ENCODE results near the gene PAPPA.

Gene PAPPA

DNA sequence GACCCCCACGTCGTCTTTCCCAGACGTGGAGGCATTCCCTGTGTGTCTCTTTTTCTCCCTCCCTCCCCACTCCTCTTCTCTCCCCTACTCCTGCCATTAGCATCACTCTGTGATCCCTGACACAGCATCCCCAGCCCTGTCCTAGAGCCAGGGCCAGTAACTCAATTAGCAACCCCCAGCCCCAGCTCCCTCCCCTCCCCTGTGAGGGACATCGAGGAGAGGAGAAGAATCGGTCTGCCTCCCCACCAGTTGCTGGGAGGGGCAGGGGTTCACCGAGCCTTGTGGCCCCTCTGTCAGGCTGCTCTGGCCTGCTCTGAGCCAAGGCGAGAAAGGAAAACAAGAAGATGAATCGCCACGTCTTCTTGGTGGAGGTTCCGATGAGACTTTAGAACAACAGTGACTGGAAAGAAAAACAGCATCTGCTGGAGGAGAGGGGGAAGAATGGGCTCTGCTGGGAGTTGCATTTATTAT is 123.1 kb downstream of the PAPPA start:
- no peak for DNase-seq (ENCODE audit: low read depth in 2 of 2)

DNA sequence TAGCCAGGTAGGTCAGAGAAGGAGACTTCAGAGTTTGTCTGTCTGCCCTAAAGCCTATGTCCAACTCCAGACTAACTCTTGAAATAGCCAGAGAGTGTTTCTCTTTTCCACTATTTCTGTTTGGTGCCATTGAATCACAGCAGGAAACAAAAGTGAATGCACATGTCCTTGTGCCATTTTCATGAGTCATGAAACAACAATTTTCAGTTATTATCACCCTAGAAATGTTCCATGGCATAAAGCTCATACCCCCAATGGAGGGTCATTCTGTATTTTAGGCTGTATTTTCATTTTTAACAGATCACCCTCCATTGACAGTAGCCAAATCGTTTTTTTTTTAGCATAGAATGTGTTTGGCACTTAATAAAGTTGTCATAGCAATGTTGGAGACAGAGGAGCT is 124.7 kb downstream of the PAPPA start:
- no peak for DNase-seq (ENCODE audit: low read depth in 2 of 2)

DNA sequence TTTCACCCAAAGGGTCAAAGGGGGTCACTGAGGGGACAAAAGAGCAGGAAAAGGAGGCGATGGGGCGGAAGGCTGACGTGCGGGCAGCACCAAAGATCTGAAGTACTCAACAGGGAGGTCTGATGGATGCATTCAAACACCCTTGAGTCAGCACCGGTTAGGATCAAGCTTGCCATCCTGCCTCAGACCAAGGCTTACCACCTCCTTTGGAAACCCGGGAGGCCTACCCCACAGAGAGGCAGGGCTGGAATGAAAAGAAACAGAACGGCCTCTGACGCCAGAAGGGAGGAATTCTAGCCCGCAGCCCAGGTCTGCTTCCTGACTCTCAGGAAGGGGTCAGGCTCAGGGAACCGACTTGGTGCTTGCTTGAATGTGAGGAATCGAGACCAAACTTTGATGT is 125.6 kb downstream of the PAPPA start:
- DNase-seq (ENCODE audit: low read depth in 2 of 2) = no peak

DNA sequence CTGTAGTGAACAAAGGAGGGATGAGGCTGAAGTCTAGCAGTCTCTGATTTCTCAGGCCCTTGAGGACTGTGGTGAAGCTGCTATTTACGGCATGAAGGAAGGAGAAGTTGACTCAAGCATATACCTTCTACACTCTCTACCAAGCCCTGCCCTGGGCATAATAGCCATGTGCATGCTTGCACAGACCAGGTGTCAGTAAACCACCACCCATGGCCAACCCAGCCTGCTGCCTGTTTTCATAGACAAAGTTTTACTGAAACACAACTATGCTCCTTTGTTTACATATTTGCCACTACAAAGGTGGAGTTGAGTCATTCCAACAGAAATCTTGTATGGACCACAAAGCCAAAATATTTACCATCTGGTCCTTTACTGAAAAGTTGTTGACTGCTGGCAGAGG is 126.9 kb downstream of the PAPPA start:
- DNase-seq (ENCODE audit: low read depth in 2 of 2) = no peak

DNA sequence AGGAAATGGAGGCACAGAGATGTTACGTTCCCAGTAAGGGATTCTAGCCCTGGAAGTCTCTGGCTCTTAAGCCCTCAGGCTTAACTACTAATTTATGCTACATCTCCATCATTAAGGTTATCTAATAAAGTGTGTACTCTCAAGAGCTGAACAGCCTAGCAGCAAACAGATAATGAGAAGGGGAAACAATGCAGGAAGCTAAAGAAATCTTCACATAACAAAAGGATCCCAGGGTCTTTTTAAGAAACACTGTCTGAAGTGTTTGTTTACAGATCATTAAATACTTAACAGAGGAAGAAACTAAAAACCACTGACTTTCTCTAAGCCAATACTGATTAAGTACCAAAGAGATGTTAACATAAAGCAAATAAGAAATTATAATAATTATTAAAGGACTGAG is 129.0 kb downstream of the PAPPA start:
- no peak for DNase-seq (ENCODE audit: low read depth in 2 of 2)

DNA sequence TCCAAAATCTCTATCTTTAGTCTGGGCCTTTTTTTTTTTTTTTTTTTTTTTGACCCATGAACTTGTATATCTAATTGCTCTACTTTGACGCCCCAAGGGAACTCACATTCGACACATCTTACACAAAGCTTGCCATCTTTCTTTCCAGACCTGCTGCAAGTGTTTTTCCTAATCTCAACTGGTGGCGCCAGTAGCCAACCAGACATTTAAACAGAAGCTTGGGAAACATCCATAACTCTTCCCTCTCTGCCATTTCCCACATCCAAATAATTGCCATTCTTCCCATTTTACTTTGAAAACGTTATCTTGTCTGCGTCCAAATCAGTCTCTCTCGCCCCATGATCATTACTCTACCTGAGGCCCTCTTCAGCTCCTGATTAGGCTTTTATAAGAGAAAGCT is 130.9 kb downstream of the PAPPA start:
- no peak for DNase-seq (ENCODE audit: low read depth in 2 of 2)

DNA sequence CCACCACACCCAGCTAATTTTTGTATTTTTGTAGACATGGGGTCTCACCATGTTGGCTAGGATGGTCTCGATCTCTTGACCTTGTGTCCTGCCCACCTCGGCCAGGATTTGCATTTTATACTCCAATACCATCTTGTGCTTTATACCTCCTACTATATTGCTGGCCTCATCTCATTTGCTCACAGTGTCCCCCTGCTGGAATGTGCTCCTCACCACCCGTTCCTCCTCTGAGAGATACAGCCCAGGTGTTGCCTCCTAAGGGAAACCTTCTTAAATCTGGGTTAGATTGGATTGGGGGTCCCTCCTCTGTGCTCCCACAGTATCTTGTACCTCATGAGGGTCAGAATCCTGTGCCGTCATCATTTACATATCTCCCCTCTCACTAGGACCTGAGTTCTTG is 131.7 kb downstream of the PAPPA start:
- DNase-seq (ENCODE audit: low read depth in 2 of 2) = no peak

DNA sequence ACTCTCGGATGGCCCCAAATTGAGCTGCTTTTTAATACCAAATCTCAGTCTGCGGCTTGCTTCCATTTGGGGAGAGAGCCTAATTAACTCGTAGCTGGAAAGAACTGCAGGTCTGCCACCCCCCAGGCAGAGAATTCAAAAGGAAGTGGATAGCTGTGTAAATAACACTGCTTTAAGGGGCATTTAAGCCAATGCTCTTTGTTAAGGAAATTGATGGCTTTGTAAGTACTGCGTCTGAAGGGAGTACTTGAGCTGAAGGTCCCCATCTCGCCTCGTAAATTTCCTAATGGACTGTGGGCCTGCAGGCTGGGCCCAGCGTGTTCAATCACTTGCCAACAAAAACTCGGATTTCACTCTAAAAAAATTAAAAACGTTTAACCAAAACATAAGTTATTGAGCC is 132.7 kb downstream of the PAPPA start:
- no peak for DNase-seq (ENCODE audit: low read depth in 2 of 2)

DNA sequence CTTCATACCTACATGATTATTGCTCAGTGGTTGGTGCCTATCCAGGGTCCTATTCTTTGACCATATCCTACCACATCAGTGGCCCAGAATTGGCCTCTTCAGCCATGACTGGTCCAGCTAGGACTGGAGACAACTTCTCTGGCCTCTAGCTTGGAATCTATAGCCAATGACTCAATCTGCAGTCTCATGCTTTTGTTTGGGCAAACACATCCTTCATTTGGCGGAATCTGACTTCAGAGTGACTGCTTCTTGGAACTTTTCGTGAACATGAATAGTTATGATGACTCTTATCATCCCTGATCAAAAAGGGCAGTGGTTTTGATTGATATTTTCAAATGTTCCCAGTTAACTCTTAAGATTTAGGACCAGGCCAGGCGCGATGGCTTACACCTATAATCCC is 134.1 kb downstream of the PAPPA start:
- no peak for DNase-seq (ENCODE audit: low read depth in 2 of 2)

DNA sequence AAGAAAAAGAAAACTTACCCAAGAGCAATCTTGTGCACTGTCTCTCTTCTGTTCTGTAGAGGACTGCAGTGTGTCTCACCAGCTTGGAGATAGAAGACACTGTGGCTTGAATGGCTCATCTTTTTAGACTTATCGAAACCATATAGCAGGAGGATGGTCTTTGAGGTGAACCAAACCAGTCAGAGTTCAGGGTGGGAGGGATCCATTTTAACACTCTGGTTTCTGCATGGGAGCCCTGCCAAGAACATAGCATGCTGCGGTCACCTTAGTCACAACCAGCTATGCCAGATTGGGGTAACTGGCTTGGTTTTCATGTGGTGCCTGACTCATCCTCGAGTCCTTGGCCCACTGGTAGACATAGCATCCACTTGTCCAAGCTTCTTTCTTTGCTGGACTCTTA is 135.1 kb downstream of the PAPPA start:
- DNase-seq (ENCODE audit: low read depth in 2 of 2) = no peak

DNA sequence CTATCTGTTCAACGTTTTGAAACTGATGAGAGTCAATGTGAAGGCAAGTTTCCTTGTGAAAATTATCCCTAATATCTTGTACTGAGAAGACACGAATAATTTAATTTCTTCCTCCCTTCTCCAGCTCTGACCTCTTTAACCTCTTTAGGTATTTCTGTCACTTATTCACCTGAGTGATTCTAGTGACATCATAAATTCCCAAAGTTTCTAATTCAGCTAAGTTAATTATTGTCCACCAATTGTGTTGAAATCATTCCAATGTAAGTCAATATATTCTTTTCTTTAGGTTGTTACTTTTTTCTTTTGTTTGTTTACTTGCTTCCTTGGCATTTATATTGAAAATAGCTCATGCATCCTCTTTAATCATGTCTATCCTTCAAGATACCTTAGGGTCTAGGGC is 143.8 kb downstream of the PAPPA start:
- DNase-seq (ENCODE audit: low read depth in 2 of 2) = no peak

DNA sequence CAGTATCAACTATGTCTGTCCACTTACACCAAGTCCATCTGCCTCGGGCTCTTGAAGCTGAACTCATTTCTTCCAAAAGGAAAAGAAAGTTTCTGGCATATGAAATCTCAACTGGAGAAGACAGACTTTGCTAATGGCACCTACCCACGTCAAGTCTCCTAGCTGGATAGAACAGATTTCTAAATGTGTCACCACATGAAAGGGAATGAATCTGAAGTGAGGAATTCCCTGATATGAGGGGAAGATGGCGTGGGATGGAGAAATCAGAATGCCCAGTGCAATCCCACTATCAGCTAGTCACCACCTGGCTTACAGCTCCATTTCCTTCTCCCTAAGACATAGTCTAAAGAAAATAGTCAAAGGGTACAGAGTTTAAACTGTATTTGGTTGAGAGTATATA is 144.7 kb downstream of the PAPPA start:
- no peak for DNase-seq (ENCODE audit: low read depth in 2 of 2)

DNA sequence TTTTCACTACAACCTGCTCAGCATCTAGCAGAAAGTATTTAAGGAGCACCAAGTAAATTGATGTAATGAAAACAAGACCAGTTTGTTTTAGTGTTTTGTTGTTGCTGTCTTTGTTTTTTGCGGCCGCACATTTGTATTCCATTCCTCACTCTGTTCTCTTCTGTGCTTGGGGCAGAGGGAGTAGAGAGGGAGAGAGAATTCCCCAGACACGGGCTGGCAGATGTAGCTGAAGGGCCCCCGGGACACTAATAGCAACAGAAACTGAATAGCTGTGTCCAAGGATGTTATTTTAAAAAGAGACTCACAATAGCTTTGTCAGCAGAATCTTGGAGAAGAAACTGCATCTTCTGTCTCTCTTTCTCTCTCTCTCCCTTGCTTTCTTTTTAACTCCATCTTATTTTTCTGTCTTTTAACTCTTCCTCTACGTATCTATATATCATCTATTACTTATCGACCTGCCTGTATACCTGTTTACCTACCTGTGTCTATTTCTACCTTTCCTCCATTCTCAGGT is 145.3 kb downstream of the PAPPA start:
- DNase-seq (ENCODE audit: low read depth in 2 of 2) = no peak

DNA sequence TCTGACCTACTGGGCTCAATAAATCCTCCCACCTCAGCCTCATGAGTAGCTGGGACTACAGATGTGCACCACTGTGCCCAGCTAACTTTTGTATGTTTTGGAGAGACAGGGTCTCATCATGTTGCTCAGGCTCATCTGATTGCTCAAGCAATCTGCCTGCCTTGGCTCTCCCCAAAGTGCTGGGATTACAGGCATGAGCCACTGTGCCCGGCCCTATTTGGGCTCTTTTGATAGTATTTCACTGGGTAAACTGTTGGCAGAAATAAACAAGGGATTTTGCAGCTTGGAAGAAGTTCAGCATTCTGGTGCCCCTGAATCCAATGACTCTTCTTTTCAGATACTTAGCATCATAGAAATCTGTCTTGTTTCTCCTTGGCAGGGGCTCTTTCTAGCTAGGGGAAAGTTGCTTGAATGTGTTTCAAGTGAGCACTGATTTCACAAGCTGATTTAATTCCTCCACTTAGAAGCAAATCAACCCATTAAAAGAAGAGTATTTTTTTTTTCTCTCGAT is 146.8 kb downstream of the PAPPA start:
- DNase-seq (ENCODE audit: low read depth in 2 of 2) = no peak

DNA sequence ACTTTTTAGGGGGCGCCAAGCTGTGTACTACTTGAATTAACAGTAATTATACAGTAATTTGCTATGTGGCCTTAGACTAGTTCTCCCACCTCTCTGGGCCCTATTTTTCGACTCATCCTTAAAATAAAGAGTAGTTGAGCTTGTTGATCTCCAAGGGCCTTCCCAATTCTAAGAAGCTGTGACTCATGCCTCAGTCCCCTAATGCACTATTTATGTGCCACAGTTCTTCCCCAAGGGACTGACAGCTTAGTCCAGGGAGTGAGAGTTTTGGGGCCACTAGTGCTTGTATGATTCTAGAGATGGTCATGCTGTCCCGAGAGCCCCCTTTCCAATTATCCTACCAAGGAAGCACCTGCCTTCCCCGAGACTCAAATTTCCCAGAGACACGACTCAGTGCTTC is 149.7 kb downstream of the PAPPA start:
- DNase-seq (ENCODE audit: low read depth in 2 of 2) = no peak

DNA sequence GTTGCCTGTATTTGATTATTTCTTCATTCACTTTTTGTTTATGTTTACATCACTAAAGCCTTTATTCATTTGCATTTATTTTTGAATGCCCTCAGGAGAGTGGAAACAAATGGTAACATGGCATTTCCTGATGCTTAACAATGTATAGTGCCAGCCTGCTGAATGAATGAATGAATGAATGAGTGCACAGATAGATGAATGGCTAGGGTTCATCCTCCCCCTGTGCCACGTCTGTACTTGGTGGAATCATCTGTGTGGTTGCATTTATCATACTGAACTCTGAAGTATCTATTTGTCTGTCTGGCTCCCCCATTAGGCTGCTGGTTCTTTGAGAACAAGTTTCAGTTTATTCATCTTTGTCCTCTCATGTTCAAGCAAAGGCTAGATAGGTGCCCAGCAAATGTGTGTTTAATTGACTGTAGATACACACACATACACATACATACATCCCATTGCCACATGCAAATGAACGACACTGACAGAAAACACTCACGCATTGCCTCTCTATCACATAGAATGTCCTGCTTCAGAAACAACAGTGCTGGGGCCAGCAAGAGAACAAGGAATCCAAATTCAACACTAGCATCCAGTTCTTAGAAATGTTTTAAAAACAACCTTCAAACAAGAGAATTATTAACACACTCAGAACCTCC is 150.4 kb downstream of the PAPPA start:
- DNase-seq (ENCODE audit: low read depth in 2 of 2) = no peak

DNA sequence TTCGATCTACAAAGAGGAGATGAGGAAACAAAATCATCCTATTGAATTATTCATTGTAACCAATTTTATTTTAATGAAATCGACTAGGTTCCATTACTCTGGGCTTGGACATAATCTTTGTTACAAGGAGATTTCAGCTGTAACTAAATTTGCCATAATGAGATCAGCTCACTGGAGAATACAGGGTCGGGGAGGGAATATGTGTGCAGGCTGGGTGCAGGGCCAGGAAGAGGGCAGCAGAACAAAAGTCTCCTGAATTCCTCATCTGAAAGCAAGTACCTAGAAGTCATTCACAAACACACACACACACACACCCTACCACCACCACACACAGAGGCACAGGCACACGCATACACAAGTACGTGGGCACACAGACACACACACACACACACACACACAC is 151.2 kb downstream of the PAPPA start:
- DNase-seq (ENCODE audit: low read depth in 2 of 2) = no peak

DNA sequence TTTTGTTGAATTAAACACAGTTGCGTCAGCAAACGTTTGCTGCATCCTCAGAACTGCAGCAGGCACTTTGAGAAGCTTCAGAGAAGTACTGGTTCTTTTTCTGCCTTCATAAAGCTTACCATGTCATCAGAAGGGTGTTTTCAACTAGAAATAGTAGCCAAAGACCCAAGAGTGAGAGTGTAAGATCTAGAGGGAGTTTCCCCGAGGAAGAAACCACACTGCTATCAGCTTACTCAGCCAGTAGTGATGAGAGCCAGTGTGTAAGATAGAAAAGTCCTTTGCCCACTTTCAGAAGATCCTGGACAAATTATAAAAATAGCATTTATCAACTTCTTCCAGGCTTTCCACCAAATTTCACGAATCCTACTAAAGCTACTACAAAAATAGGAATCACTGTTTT is 154.5 kb downstream of the PAPPA start:
- DNase-seq (ENCODE audit: low read depth in 2 of 2) = no peak

DNA sequence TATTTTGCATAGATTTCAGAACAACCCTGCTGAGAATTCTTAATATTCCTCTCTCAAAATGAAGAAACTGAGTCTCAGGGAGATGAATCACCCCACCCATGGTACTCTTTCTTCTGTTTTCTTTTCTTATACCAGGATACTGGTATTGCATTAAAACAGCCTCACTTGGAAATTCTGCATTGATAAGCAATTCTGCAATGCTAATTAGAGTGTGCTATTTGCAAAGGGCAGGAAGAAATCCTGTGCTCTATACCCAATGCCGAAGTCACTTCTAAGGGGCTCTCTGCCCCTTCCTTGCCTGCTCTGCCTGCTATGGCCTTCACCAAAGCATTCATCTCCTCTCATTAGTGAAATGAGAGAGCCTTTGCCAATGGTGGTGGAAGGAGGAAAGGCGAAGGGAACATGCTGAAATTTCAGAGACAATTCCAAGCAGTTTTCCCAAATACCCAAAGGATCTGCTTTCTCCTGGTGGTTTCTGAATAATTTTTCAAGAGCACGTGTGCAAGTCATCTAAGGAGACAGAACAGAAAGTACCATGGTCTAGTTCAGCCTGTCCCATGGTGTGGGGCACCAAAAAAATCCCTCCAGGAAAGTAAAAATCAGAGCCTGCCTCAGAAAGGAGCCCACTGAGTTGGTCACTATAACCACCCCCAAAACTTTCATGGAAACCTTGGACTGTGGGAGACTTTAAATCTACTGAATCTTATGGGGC is 156.5 kb downstream of the PAPPA start:
- DNase-seq (ENCODE audit: low read depth in 2 of 2) = no peak

DNA sequence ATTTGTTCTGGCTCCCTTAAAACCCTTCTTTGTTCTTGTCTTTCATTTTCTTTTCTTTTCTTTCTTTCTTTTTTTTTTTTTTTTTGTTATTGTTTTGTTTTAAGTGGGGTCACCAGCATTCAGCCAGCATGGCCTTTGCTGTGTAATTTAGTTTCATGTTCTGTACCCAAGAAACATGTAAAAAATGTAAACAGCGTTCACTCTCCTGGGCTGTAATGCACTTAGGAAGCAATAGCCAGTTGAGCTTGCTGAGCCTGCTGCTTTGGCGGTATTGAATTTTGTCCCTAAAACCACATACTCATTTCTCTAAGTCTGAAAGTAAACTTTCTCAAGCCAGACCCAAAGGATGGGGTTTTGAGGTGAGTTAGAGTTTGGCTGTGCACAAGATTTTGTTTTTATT is 158.6 kb downstream of the PAPPA start:
- no peak for DNase-seq (ENCODE audit: low read depth in 2 of 2)

DNA sequence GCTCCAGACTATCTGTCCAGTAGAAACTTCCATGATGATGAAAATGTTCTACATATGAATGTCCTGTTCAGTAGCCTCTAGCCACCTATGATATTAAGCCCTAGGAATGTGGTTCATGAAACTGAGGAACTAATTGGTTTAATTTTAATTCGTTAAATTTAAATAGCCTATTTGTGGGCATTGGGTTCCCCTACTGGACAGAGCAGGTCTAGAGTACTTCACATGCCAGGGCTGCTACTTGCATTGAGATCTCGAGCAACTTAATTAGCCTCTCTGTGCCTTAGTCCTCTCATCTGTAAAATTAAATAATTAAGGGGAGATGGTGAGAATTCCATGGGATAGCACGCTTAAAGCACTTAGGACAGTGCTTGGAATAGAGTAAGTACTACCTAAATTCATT is 160.0 kb downstream of the PAPPA start:
- DNase-seq (ENCODE audit: low read depth in 2 of 2) = no peak

DNA sequence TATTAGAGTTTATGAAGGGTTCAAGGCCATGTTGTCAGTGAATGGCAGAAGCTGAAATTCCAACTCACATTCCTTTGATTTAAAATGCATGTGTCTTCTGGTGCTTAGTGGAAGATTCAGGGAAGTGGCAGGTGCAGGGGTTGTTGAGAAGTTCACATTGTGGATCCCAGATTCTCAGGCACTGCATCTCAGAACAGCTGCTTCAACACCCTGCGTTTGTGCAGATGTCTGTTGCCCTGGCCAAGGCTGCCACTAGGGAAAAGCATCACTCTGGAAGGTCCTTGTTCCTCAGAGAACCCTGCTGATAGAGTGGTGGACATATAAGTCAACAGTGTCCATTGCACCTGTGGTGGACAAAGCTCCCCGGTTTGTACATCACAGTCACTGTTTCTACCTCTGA is 162.7 kb downstream of the PAPPA start:
- DNase-seq (ENCODE audit: low read depth in 2 of 2) = no peak

DNA sequence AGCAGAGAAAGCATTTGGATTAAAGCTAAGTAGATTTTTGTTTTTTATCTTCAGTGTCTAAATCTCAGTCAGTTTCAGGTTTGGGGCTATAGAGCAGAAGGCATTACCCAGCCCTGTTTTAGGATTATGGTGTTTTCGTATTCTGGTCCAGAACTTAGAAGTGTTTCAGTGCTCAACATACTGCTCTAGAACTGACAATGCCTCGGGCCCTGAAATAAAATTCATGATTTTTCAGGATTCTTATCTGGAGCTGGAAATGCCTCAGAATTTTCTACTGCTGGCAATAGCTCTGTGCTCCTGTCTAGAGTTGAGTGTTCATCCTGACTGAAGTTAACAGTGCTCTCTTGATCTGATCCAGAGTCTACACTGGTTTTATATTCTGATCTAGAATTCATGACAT is 163.9 kb downstream of the PAPPA start:
- DNase-seq (ENCODE audit: low read depth in 2 of 2) = no peak
